A549 (cell line): ENCODE measurements around the gene ZNF211. TPM values are rescaled to one million over a fixed set of nuclear protein-coding genes. Genes with fewer than 3 reads are reported as not detected.

Experiments
- ATAC-seq, 2 experiments: fragments of 200-7000 bp in 1 of 2; fragments of >200 bp in 1 of 2; cut with Nextera tagmentation in 1 of 2; cut with Tn5 transposase in 1 of 2; 3 replicates each; pipeline versions ENCODE4 v1.8.0 to v1.9.1; 2018 to 2020; ENCODE audit warnings: mild to moderate bottlenecking in 1 of 2, moderate library complexity in 1 of 2
- CTCF ChIA-PET: fragments of 300-600 bp; sonication (Branson Sonifier 250); formaldehyde crosslinking; extraction: SDS; loops from one replicate; lab custom pipeline; 2021; ENCODE audit warnings: antibody characterized with exemption, inconsistent platforms; lab: Yijun Ruan, JAX
- POLR2A ChIA-PET: fragments of 350-600 bp; formaldehyde crosslinking; extraction: SDS; loops from one replicate; lab custom pipeline; 2021; ENCODE audit warnings: antibody characterized with exemption, inconsistent platforms; lab: Yijun Ruan, JAX
- DNase-seq, 2 experiments: peaks; one replicate each; pipeline versions ENCODE4 v3.0.0 to v3.0.0-alpha.2; 2011 to 2016; ENCODE audit warnings: low read depth in 1 of 2, low spot score in 1 of 2
- FAIRE-seq: peaks from 2 replicates; lab custom pipeline; 2011; peaks lifted over from hg19 to GRCh38; lab: Jason Lieb, UNC
- H3K27ac ChIP-seq, 2 experiments: fragments of >200 bp; sonication (Bioruptor Twin); formaldehyde crosslinking; 3 replicates each; pipeline ENCODE4 v1.5.1; 2016 to 2017
- H3K4me1 ChIP-seq: fragments of >200 bp; sonication (Bioruptor Twin); formaldehyde crosslinking; 3 replicates; pipeline ENCODE4 v1.6.1; 2016
- H3K4me2 ChIP-seq: fragments of >200 bp; sonication (Bioruptor Twin); formaldehyde crosslinking; 3 replicates; pipeline ENCODE4 v1.6.1; 2016
- H3K4me3 ChIP-seq: fragments of >200 bp; sonication (Bioruptor Twin); formaldehyde crosslinking; 3 replicates; pipeline ENCODE4 v1.5.1; 2016
- H3K9me3 ChIP-seq: fragments of >200 bp; sonication (Bioruptor Twin); formaldehyde crosslinking; 3 replicates; pipeline ENCODE4 v1.6.1; 2016
- BHLHE40 ChIP-seq: IDR thresholded peaks from 2 replicates; pipeline ENCODE4 v1.6.1; 2012; ENCODE audit warnings: low read depth, low read length, inconsistent platforms
- CBX8 ChIP-seq: fragments of 200-600 bp; sonication (generic); IDR thresholded peaks from 2 replicates; pipeline ENCODE4 v1.6.1; 2016
- E2F6 ChIP-seq: IDR thresholded peaks from 2 replicates; pipeline ENCODE4 v1.6.1; 2012; ENCODE audit warnings: low read depth, borderline replicate concordance
- EP300 ChIP-seq, 2 experiments: fragments of >200 bp; sonication (Bioruptor Twin); formaldehyde crosslinking; IDR thresholded peaks; 2 replicates in 1 of 2; 3 replicates in 1 of 2; pipeline ENCODE4 v1.6.1; 2016 to 2017
- ESRRA ChIP-seq: fragments of 150-350 bp; IDR thresholded peaks from 2 replicates; pipeline ENCODE4 v1.6.1; 2014; ENCODE audit warnings: mild to moderate bottlenecking, low read length, borderline replicate concordance
- HOXB13 ChIP-seq: fragments of 250-450 bp; sonication (Bioruptor Pico); IDR thresholded peaks from 2 replicates; pipeline ENCODE4 v1.5.0; 2020; ENCODE audit warnings: low read depth, mild to moderate bottlenecking, moderate library complexity
- HOXB5 ChIP-seq: fragments of 250-450 bp; sonication (Bioruptor Pico); IDR thresholded peaks from 2 replicates; pipeline ENCODE4 v1.5.0; 2020; ENCODE audit warnings: mild to moderate bottlenecking, moderate library complexity
- KDM1A ChIP-seq: fragments of 200-600 bp; sonication (generic); IDR thresholded peaks from 2 replicates; pipeline ENCODE4 v1.6.1; 2016; ENCODE audit warnings: low read depth, mild to moderate bottlenecking
- NPAS2 ChIP-seq: fragments of 250-450 bp; sonication (Bioruptor Pico); IDR thresholded peaks from 2 replicates; pipeline ENCODE4 v1.8.0; 2022; ENCODE audit warnings: mild to moderate bottlenecking, moderate library complexity, borderline replicate concordance
- POLR2A ChIP-seq: IDR thresholded peaks from 2 replicates; pipeline ENCODE4 v1.6.1; 2012; ENCODE audit warnings: mild to moderate bottlenecking, low read length
- TP53 ChIP-seq: fragments of 250-450 bp; sonication (Bioruptor Pico); IDR thresholded peaks from 2 replicates; pipeline ENCODE4 v1.5.0; 2021; ENCODE audit warnings: mild to moderate bottlenecking, moderate library complexity
- WGBS: methylation state at CpG from one replicate; pipeline ENCODE4 v1.1.6; 2017; ENCODE audit errors: missing lambda C conversion rate; 5-methylcytosine and 5-hydroxymethylcytosine counted together
- polyA plus RNA-seq, 4 experiments: library from polyadenylated mRNA; depleted of rRNA in 3 of 4; stranded (reverse); fragments of >200 nt; fragmentation: RNase III in 1 of 4; extraction: RNeasy Plus Mini Kit Qiagen cat#74134 plus additional on column Dnase treatment in 1 of 4; gene quantifications; 2 replicates in 3 of 4; 3 replicates in 1 of 4; pipeline ENCODE4 v1.2.3, GENCODE V29; 2011 to 2017

Gene ZNF211
- polyA plus RNA-seq, 2 of the 4 experiments (the other 2 are of a cell fraction) = 7.5 to 11.6 TPM

GRCh38 chr19:57689750-57690149 is 56.8 kb downstream of the ZNF211 start:
- Histone ChIP-seq H3K4me1 (no peaks in the 10 kb centered on the region), H3K4me2 (no peak overlapping the region), H3K27ac (no peak overlapping the region), H3K9me3 (peaks cover 100% of the 10 kb centered on the region), H3K4me3 (no peak overlapping the region)
- ChIA-PET POLR2A (no interaction called here), CTCF (interaction anchor here (0.7 kb wide), 1 partner anchor 526 kb away, joined by 3 read pairs; no protein-coding TSS in a partner anchor)
- WGBS = 92% methylated on average over 3 of the region's 3 CpGs
- no peak for ATAC-seq
- no peak for TF ChIP-seq POLR2A
- no peak for TF ChIP-seq BHLHE40
- TF ChIP-seq CBX8 = no peak
- no peak for TF ChIP-seq NPAS2 (CRISPR knock-in tag)
- TF ChIP-seq TP53 (CRISPR knock-in tag) = no peak
- TF ChIP-seq EP300 (IDR thresholded peaks at IDR 0.05) = no peak
- TF ChIP-seq HOXB5 (CRISPR knock-in tag) = no peak
- no peak for TF ChIP-seq KDM1A
- TF ChIP-seq ESRRA = no peak
- TF ChIP-seq E2F6 = no peak
- TF ChIP-seq HOXB13 (CRISPR knock-in tag) = no peak
- no peak for FAIRE-seq
- no peak for DNase-seq

Other genes starting within 250 kb of the ZNF211 start
- 9.6 and 11.3 TPM in 2 replicates for gene ZNF548, start 243.3 kb upstream of the ZNF211 start, polyA plus RNA-seq (2011; rRNA removed)
- gene ZNF548, start 243.3 kb upstream of the ZNF211 start, polyA plus RNA-seq (2017; fragmentation: RNase III; extraction: RNeasy Plus Mini Kit Qiagen cat#74134 plus additional on column Dnase treatment) = 6.4 to 8.4 TPM (median 7.4 TPM) in 3 replicates
- gene ZNF17, start 222.0 kb upstream of the ZNF211 start, polyA plus RNA-seq (2011; rRNA removed) = 6.4 and 6.8 TPM in 2 replicates
- 3.8 to 4.1 TPM (median 4.0 TPM) in 3 replicates for gene ZNF17, start 222.0 kb upstream of the ZNF211 start, polyA plus RNA-seq (2017; fragmentation: RNase III; extraction: RNeasy Plus Mini Kit Qiagen cat#74134 plus additional on column Dnase treatment)
- 25.2 and 30.9 TPM in 2 replicates for gene ZNF749, start 197.8 kb upstream of the ZNF211 start, polyA plus RNA-seq (2011; rRNA removed)
- gene ZNF749, start 197.8 kb upstream of the ZNF211 start, polyA plus RNA-seq (2017; fragmentation: RNase III; extraction: RNeasy Plus Mini Kit Qiagen cat#74134 plus additional on column Dnase treatment) = 11.7 to 12.6 TPM (median 12.4 TPM) in 3 replicates
- 0.19 and 0.30 TPM in 2 replicates for gene VN1R1, start 176.0 kb upstream of the ZNF211 start, polyA plus RNA-seq (2011; rRNA removed)
- 0.04 to 0.16 TPM (median 0.05 TPM) in 3 replicates for gene VN1R1, start 176.0 kb upstream of the ZNF211 start, polyA plus RNA-seq (2017; fragmentation: RNase III; extraction: RNeasy Plus Mini Kit Qiagen cat#74134 plus additional on column Dnase treatment)
- 3.2 and 3.6 TPM in 2 replicates for gene ZNF772, start 155.6 kb upstream of the ZNF211 start, polyA plus RNA-seq (2011; rRNA removed)
- 2.0 to 2.3 TPM (median 2.3 TPM) in 3 replicates for gene ZNF772, start 155.6 kb upstream of the ZNF211 start, polyA plus RNA-seq (2017; fragmentation: RNase III; extraction: RNeasy Plus Mini Kit Qiagen cat#74134 plus additional on column Dnase treatment)
- 11.8 and 12.1 TPM in 2 replicates for gene ZNF419, start 145.4 kb upstream of the ZNF211 start, polyA plus RNA-seq (2011; rRNA removed)
- 8.0 to 9.0 TPM (median 8.2 TPM) in 3 replicates for gene ZNF419, start 145.4 kb upstream of the ZNF211 start, polyA plus RNA-seq (2017; fragmentation: RNase III; extraction: RNeasy Plus Mini Kit Qiagen cat#74134 plus additional on column Dnase treatment)
- 8.4 and 9.2 TPM in 2 replicates for gene ZNF773, start 133.2 kb upstream of the ZNF211 start, polyA plus RNA-seq (2011; rRNA removed)
- 6.0 to 6.4 TPM (median 6.1 TPM) in 3 replicates for gene ZNF773, start 133.2 kb upstream of the ZNF211 start, polyA plus RNA-seq (2017; fragmentation: RNase III; extraction: RNeasy Plus Mini Kit Qiagen cat#74134 plus additional on column Dnase treatment)
- gene ZNF549, start 105.8 kb upstream of the ZNF211 start, polyA plus RNA-seq (2011; rRNA removed) = 3.7 and 3.9 TPM in 2 replicates
- 1.7 to 1.8 TPM (median 1.8 TPM) in 3 replicates for gene ZNF549, start 105.8 kb upstream of the ZNF211 start, polyA plus RNA-seq (2017; fragmentation: RNase III; extraction: RNeasy Plus Mini Kit Qiagen cat#74134 plus additional on column Dnase treatment)
- 8.7 and 9.2 TPM in 2 replicates for gene ZNF550, start 73.3 kb upstream of the ZNF211 start, polyA plus RNA-seq (2011; rRNA removed)
- gene ZNF550, start 73.3 kb upstream of the ZNF211 start, polyA plus RNA-seq (2017; fragmentation: RNase III; extraction: RNeasy Plus Mini Kit Qiagen cat#74134 plus additional on column Dnase treatment) = 4.7 to 5.3 TPM (median 5.2 TPM) in 3 replicates
- gene ZNF416, start 54.3 kb upstream of the ZNF211 start, polyA plus RNA-seq (2011; rRNA removed) = 4.7 and 4.8 TPM in 2 replicates
- gene ZNF416, start 54.3 kb upstream of the ZNF211 start, polyA plus RNA-seq (2017; fragmentation: RNase III; extraction: RNeasy Plus Mini Kit Qiagen cat#74134 plus additional on column Dnase treatment) = 2.8 to 3.5 TPM (median 2.9 TPM) in 3 replicates
- gene ZIK1, start 49.0 kb upstream of the ZNF211 start, polyA plus RNA-seq (2011; rRNA removed) = not detected in 2 replicates
- gene ZIK1, start 49.0 kb upstream of the ZNF211 start, polyA plus RNA-seq (2017; fragmentation: RNase III; extraction: RNeasy Plus Mini Kit Qiagen cat#74134 plus additional on column Dnase treatment) = 0.03 TPM in 1 of 3 replicates, not detected in the others
- gene ZNF530, start 33.3 kb upstream of the ZNF211 start, polyA plus RNA-seq (2011; rRNA removed) = 4.9 and 5.9 TPM in 2 replicates
- gene ZNF530, start 33.3 kb upstream of the ZNF211 start, polyA plus RNA-seq (2017; fragmentation: RNase III; extraction: RNeasy Plus Mini Kit Qiagen cat#74134 plus additional on column Dnase treatment) = 4.9 to 6.3 TPM (median 6.3 TPM) in 3 replicates
- 9.2 and 10.1 TPM in 2 replicates for gene ZNF134, start 18.9 kb upstream of the ZNF211 start, polyA plus RNA-seq (2011; rRNA removed)
- 8.3 to 9.2 TPM (median 9.1 TPM) in 3 replicates for gene ZNF134, start 18.9 kb upstream of the ZNF211 start, polyA plus RNA-seq (2017; fragmentation: RNase III; extraction: RNeasy Plus Mini Kit Qiagen cat#74134 plus additional on column Dnase treatment)
- gene ZSCAN4, start 35.8 kb downstream of the ZNF211 start, polyA plus RNA-seq (2011; rRNA removed) = 0.04 TPM in 1 of 2 replicates, not detected in the other
- not detected in 3 replicates for gene ZSCAN4, start 35.8 kb downstream of the ZNF211 start, polyA plus RNA-seq (2017; fragmentation: RNase III; extraction: RNeasy Plus Mini Kit Qiagen cat#74134 plus additional on column Dnase treatment)
- gene ZNF551, start 48.8 kb downstream of the ZNF211 start, polyA plus RNA-seq (2011; rRNA removed) = 8.2 and 8.4 TPM in 2 replicates
- gene ZNF551, start 48.8 kb downstream of the ZNF211 start, polyA plus RNA-seq (2017; fragmentation: RNase III; extraction: RNeasy Plus Mini Kit Qiagen cat#74134 plus additional on column Dnase treatment) = 4.2 to 6.0 TPM (median 4.3 TPM) in 3 replicates
- gene ZNF154, start 76.0 kb downstream of the ZNF211 start, polyA plus RNA-seq (2011; rRNA removed) = not detected in 2 replicates
- not detected in 3 replicates for gene ZNF154, start 76.0 kb downstream of the ZNF211 start, polyA plus RNA-seq (2017; fragmentation: RNase III; extraction: RNeasy Plus Mini Kit Qiagen cat#74134 plus additional on column Dnase treatment)
- gene ZNF671, start 94.5 kb downstream of the ZNF211 start, polyA plus RNA-seq (2011; rRNA removed) = 1.4 and 1.5 TPM in 2 replicates
- gene ZNF671, start 94.5 kb downstream of the ZNF211 start, polyA plus RNA-seq (2017; fragmentation: RNase III; extraction: RNeasy Plus Mini Kit Qiagen cat#74134 plus additional on column Dnase treatment) = 0.85 to 1.1 TPM (median 1.0 TPM) in 3 replicates
- 9.3 and 10.5 TPM in 2 replicates for gene ZNF776, start 113.6 kb downstream of the ZNF211 start, polyA plus RNA-seq (2011; rRNA removed)
- gene ZNF776, start 113.6 kb downstream of the ZNF211 start, polyA plus RNA-seq (2017; fragmentation: RNase III; extraction: RNeasy Plus Mini Kit Qiagen cat#74134 plus additional on column Dnase treatment) = 5.3 to 7.0 TPM (median 6.1 TPM) in 3 replicates
- gene ZNF586, start 136.5 kb downstream of the ZNF211 start, polyA plus RNA-seq (2011; rRNA removed) = 8.1 and 8.2 TPM in 2 replicates
- 7.1 to 8.5 TPM (median 7.3 TPM) in 3 replicates for gene ZNF586, start 136.5 kb downstream of the ZNF211 start, polyA plus RNA-seq (2017; fragmentation: RNase III; extraction: RNeasy Plus Mini Kit Qiagen cat#74134 plus additional on column Dnase treatment)
- gene ZNF552, start 181.7 kb downstream of the ZNF211 start, polyA plus RNA-seq (2011; rRNA removed) = 5.7 and 5.8 TPM in 2 replicates
- gene ZNF552, start 181.7 kb downstream of the ZNF211 start, polyA plus RNA-seq (2017; fragmentation: RNase III; extraction: RNeasy Plus Mini Kit Qiagen cat#74134 plus additional on column Dnase treatment) = 6.0 to 7.2 TPM (median 6.5 TPM) in 3 replicates
- 14.2 and 14.9 TPM in 2 replicates for gene ZNF587B, start 197.1 kb downstream of the ZNF211 start, polyA plus RNA-seq (2011; rRNA removed)
- gene ZNF587B, start 197.1 kb downstream of the ZNF211 start, polyA plus RNA-seq (2017; fragmentation: RNase III; extraction: RNeasy Plus Mini Kit Qiagen cat#74134 plus additional on column Dnase treatment) = 13.2 to 15.8 TPM (median 14.1 TPM) in 3 replicates
- 12.1 and 17.2 TPM in 2 replicates for gene ZNF587, start 216.7 kb downstream of the ZNF211 start, polyA plus RNA-seq (2011; rRNA removed)
- 10.2 to 11.2 TPM (median 10.7 TPM) in 3 replicates for gene ZNF587, start 216.7 kb downstream of the ZNF211 start, polyA plus RNA-seq (2017; fragmentation: RNase III; extraction: RNeasy Plus Mini Kit Qiagen cat#74134 plus additional on column Dnase treatment)